Measurements from ENCODE around the gene PCBP4. TPM values are rescaled to one million over a fixed set of nuclear protein-coding genes. Genes with fewer than 3 reads are reported as not detected.

PCBP4 gene
- polyA plus RNA-seq, 1 donor (not counting 4 experiments of a cell fraction or from before 2014, with no cell fraction given), result 25.2 TPM

GRCh38 chr3:51934139-51934850, 33.0 kb downstream of the PCBP4 start:
- Histone ChIP-seq H3K4me3 (ENCODE audit: control insufficient read depth in 2 of 3, extremely low read depth in 1 of 3, insufficient read depth in 2 of 3, low read depth in 1 of 3, low read length in 3 of 3) (no peak overlapping the region), H3K9me1 (ENCODE audit: control insufficient read depth, extremely low read depth, insufficient read depth, low read length) (no peaks in the 10 kb centered on the region), H3K36me3 (ENCODE audit: control insufficient read depth in 2 of 2, extremely low read depth in 1 of 2, insufficient read depth in 2 of 2, low read length in 2 of 2) (peaks cover 32 to 48% of the 10 kb centered on the region in 2 experiments), H4K20me1 (ENCODE audit: control insufficient read depth, extremely low read depth, insufficient read depth, low read length) (peaks cover 6% of the 10 kb centered on the region), H2AFZ (ENCODE audit: control insufficient read depth, low read length) (no peak overlapping the region), H3K79me2 (ENCODE audit: control insufficient read depth, insufficient read depth, low read length) (peaks cover 7% of the 10 kb centered on the region), H3K4me1 (ENCODE audit: control insufficient read depth, extremely low read depth, insufficient read depth, low read length) (no peaks in the 10 kb centered on the region), H3K27me3 (ENCODE audit: control insufficient read depth, extremely low read depth, insufficient read depth, low read length) (no peaks in the 10 kb centered on the region), H3K9ac (ENCODE audit: control insufficient read depth, extremely low read depth, insufficient read depth, low read length) (no peak overlapping the region), H3K4me2 (ENCODE audit: control insufficient read depth, extremely low read depth, insufficient read depth, low read depth, low read length) (no peak overlapping the region), H3K9me3 (ENCODE audit: control insufficient read depth, low read depth, low read length) (no peaks in the 10 kb centered on the region), H3K27ac (ENCODE audit: control insufficient read depth, insufficient read depth, low read length) (no peak overlapping the region)
- dilution Hi-C loops (cut with MboI; ENCODE audit: extremely low pct_ligation_motif_present, low sequenced_read_pairs), result no loop called here
- FAIRE-seq, result no peak
- no peak for DNase-seq (ENCODE audit: low read depth, low spot score)
- TF ChIP-seq EZH2 (IDR thresholded peaks at IDR 0.05; ENCODE audit: low read length) (no peak), CTCF (optimal IDR thresholded peaks at IDR 0.05 in 1 of 3, IDR thresholded peaks at IDR 0.05 in 1 of 3, conservative IDR thresholded peaks at IDR 0.05 in 1 of 3; ENCODE audit: extremely low read depth in 1 of 3, insufficient read depth in 2 of 3, low read length in 3 of 3) (no peak)

GRCh38 chr3:51933471-51934138, 33.6 kb downstream of the PCBP4 start:
- Histone ChIP-seq H3K4me1 (ENCODE audit: control insufficient read depth, extremely low read depth, insufficient read depth, low read length) (no peaks in the 10 kb centered on the region), H3K4me2 (ENCODE audit: control insufficient read depth, extremely low read depth, insufficient read depth, low read depth, low read length) (no peak overlapping the region), H3K4me3 (ENCODE audit: control insufficient read depth in 2 of 3, extremely low read depth in 1 of 3, insufficient read depth in 2 of 3, low read depth in 1 of 3, low read length in 3 of 3) (no peak overlapping the region), H3K9me1 (ENCODE audit: control insufficient read depth, extremely low read depth, insufficient read depth, low read length) (no peaks in the 10 kb centered on the region), H2AFZ (ENCODE audit: control insufficient read depth, low read length) (no peak overlapping the region), H3K27me3 (ENCODE audit: control insufficient read depth, extremely low read depth, insufficient read depth, low read length) (no peaks in the 10 kb centered on the region), H3K9ac (ENCODE audit: control insufficient read depth, extremely low read depth, insufficient read depth, low read length) (no peak overlapping the region), H3K36me3 (ENCODE audit: control insufficient read depth in 2 of 2, extremely low read depth in 1 of 2, insufficient read depth in 2 of 2, low read length in 2 of 2) (peaks cover 30 to 47% of the 10 kb centered on the region in 2 experiments), H3K9me3 (ENCODE audit: control insufficient read depth, low read depth, low read length) (no peaks in the 10 kb centered on the region), H3K27ac (ENCODE audit: control insufficient read depth, insufficient read depth, low read length) (no peak overlapping the region), H4K20me1 (ENCODE audit: control insufficient read depth, extremely low read depth, insufficient read depth, low read length) (peaks cover 6% of the 10 kb centered on the region), H3K79me2 (ENCODE audit: control insufficient read depth, insufficient read depth, low read length) (peaks cover under 1% of the 10 kb centered on the region)
- TF ChIP-seq CTCF (optimal IDR thresholded peaks at IDR 0.05 in 1 of 3, IDR thresholded peaks at IDR 0.05 in 1 of 3, conservative IDR thresholded peaks at IDR 0.05 in 1 of 3; ENCODE audit: extremely low read depth in 1 of 3, insufficient read depth in 2 of 3, low read length in 3 of 3) (no peak), EZH2 (IDR thresholded peaks at IDR 0.05; ENCODE audit: low read length) (no peak)
- DNase-seq (ENCODE audit: low read depth, low spot score), result no peak
- no peak for FAIRE-seq
- dilution Hi-C loops (cut with MboI; ENCODE audit: extremely low pct_ligation_motif_present, low sequenced_read_pairs), result no loop called here

Measured in keratinocyte (primary cell).